H1 (cell line): ENCODE results near the gene RPS5. TPM values are rescaled to one million over a fixed set of nuclear protein-coding genes. Genes with fewer than 3 reads are reported as not detected.
A peak's percentile ranks its signal among the peaks of the same experiment; 100 is the strongest.

Experiments
- ASH2L ChIP-seq: fragments of 200-600, 300-600 bp; sonication (generic); IDR thresholded peaks from one replicate; pipeline ENCODE4 v1.7.1; 2017; ENCODE audit warnings: low read length
- FOSL1 ChIP-seq: IDR thresholded peaks from 2 replicates; pipeline ENCODE4 v1.6.1; 2011; ENCODE audit warnings: mild to moderate bottlenecking, low read depth, low read length, moderate library complexity; ENCODE audit not compliant: insufficient read depth
- GTF2F1 ChIP-seq: IDR thresholded peaks from 2 replicates; pipeline ENCODE4 v1.6.1; 2012; ENCODE audit warnings: low read depth, low read length, improper control_type of control experiment, borderline replicate concordance
- POLR2A ChIP-seq, 2 experiments: IDR thresholded peaks; 1 replicate in 1 of 2; 2 replicates in 1 of 2; pipeline ENCODE4 v1.6.1; 2011; ENCODE audit warnings: low read depth in 2 of 2, low read length in 2 of 2, mild to moderate bottlenecking in 2 of 2; ENCODE audit errors: control extremely low read depth in 1 of 2
- RNF2 ChIP-seq: fragments of 200-900, 300-1000 bp; sonication (generic); IDR thresholded peaks from 2 replicates; pipeline ENCODE4 v1.7.1; 2016; ENCODE audit warnings: borderline replicate concordance, low read depth, mild to moderate bottlenecking, antibody characterized with exemption, low read length; ENCODE audit not compliant: poor library complexity, severe bottlenecking; ENCODE audit errors: missing control alignments
- SIN3A ChIP-seq, 2 experiments: IDR thresholded peaks in 1 of 2; conservative IDR thresholded peaks in 1 of 2; 2 replicates each; pipeline ENCODE4 v1.6.1; 2011 to 2012; ENCODE audit warnings: low read length in 2 of 2, improper control_type of control experiment in 1 of 2, low read depth in 1 of 2, mild to moderate bottlenecking in 1 of 2
- SUZ12 ChIP-seq: fragments of 200-600 bp; sonication (generic); IDR thresholded peaks from 2 replicates; pipeline ENCODE4 v1.6.1; 2012; ENCODE audit warnings: mild to moderate bottlenecking, inconsistent platforms, low read length, moderate library complexity, mixed read lengths
- TAF1 ChIP-seq: IDR thresholded peaks from 2 replicates; pipeline ENCODE4 v1.6.1; 2011; ENCODE audit warnings: mild to moderate bottlenecking, low read depth, low read length
- polyA plus RNA-seq, 7 experiments: library from polyadenylated mRNA; depleted of rRNA in 3 of 7; stranded (reverse) in 5 of 7; unstranded in 2 of 7; fragments of >200 nt in 5 of 7; fragments of 200-250 nt in 2 of 7; gene quantifications; 1 replicate in 5 of 7; 2 replicates in 1 of 7; 4 replicates in 1 of 7; pipeline versions ENCODE4 v1.2.1 to v1.2.3, GENCODE V29; 2011 to 2013; ENCODE audit warnings: missing spikeins in 2 of 7, mixed read lengths in 2 of 7
- total RNA-seq: library from RNA; stranded (reverse); fragmentation: NEBNext Ultra II Directional; extraction: Animal tissue kit (Norgen Biotek cat#: 25700); gene quantifications from 2 replicates; pipeline ENCODE4 v1.2.1, GENCODE V29; 2021
- TF ChIP-seq, protein P1 (sequence below): fragments of 300-600 bp; sonication (generic); IDR thresholded peaks from 2 replicates; pipeline ENCODE4 v1.7.1; 2012; ENCODE audit warnings: low read length, moderate library complexity, mild to moderate bottlenecking, inconsistent platforms; ENCODE audit not compliant: insufficient replicate concordance

RPS5 gene
- total and polyA plus RNA-seq, 2 of the 8 experiments (the other 6 are each of a cell fraction or from before 2014, with no cell fraction given) = 1,557 to 5,731 TPM

DNA sequence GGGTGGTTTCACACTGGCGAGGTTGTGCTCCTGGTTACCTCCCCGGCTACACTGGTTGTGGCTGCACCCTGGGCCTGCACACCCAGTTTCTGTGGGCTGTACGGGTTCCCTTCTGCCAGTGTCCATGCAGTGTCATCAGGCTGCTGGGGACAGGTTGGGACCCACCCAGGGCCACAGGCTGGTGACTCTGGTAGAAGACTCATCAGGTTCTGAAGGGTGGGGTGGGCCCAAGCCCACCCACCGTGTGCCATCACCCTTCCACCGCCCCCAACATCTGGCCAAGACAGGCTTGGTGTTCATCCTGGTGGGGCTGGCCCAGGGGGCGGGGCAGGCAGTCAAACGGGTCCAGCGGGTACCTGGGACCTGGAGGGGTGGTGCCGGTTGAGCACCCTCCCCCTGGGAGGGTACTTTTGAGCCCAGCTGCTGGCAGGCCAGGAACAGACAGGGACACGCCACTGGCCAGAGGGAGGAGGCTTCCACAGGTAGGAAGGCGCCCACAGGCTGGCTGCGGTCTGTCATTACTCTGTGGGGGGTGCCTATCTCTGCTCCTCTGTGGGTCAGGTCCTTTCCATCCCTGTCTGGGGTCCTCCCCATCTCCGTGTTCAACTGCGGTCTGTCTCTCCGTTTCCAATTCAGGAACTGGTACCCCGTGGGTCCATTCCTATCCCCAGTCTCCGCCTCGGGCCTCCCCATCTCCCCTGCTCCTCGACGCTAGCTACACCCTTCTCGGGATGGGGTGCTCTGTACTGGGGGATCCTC, 8.3 kb downstream of the RPS5 start, which contains the start of gene RNF225 (continued):
- peak; percentile 24 to 84 for TF ChIP-seq POLR2A (IDR thresholded peaks at IDR 0.05; ENCODE audit: control extremely low read depth in 1 of 2, low read depth in 2 of 2, low read length in 2 of 2)
- no peak for TF ChIP-seq GTF2F1
- no peak for TF ChIP-seq FOSL1
- TF ChIP-seq ASH2L = peak; percentile 32
- 0 out of 4 replicates have a peak, but pooled peaks of 1 of the 2 experiments have one; percentile 45 for TF ChIP-seq SIN3A (conservative IDR thresholded peaks at IDR 0.05 in 1 of 2, IDR thresholded peaks at IDR 0.05 in 1 of 2; ENCODE audit: low read depth in 1 of 2, low read length in 2 of 2)
- TF ChIP-seq, protein P1, sequence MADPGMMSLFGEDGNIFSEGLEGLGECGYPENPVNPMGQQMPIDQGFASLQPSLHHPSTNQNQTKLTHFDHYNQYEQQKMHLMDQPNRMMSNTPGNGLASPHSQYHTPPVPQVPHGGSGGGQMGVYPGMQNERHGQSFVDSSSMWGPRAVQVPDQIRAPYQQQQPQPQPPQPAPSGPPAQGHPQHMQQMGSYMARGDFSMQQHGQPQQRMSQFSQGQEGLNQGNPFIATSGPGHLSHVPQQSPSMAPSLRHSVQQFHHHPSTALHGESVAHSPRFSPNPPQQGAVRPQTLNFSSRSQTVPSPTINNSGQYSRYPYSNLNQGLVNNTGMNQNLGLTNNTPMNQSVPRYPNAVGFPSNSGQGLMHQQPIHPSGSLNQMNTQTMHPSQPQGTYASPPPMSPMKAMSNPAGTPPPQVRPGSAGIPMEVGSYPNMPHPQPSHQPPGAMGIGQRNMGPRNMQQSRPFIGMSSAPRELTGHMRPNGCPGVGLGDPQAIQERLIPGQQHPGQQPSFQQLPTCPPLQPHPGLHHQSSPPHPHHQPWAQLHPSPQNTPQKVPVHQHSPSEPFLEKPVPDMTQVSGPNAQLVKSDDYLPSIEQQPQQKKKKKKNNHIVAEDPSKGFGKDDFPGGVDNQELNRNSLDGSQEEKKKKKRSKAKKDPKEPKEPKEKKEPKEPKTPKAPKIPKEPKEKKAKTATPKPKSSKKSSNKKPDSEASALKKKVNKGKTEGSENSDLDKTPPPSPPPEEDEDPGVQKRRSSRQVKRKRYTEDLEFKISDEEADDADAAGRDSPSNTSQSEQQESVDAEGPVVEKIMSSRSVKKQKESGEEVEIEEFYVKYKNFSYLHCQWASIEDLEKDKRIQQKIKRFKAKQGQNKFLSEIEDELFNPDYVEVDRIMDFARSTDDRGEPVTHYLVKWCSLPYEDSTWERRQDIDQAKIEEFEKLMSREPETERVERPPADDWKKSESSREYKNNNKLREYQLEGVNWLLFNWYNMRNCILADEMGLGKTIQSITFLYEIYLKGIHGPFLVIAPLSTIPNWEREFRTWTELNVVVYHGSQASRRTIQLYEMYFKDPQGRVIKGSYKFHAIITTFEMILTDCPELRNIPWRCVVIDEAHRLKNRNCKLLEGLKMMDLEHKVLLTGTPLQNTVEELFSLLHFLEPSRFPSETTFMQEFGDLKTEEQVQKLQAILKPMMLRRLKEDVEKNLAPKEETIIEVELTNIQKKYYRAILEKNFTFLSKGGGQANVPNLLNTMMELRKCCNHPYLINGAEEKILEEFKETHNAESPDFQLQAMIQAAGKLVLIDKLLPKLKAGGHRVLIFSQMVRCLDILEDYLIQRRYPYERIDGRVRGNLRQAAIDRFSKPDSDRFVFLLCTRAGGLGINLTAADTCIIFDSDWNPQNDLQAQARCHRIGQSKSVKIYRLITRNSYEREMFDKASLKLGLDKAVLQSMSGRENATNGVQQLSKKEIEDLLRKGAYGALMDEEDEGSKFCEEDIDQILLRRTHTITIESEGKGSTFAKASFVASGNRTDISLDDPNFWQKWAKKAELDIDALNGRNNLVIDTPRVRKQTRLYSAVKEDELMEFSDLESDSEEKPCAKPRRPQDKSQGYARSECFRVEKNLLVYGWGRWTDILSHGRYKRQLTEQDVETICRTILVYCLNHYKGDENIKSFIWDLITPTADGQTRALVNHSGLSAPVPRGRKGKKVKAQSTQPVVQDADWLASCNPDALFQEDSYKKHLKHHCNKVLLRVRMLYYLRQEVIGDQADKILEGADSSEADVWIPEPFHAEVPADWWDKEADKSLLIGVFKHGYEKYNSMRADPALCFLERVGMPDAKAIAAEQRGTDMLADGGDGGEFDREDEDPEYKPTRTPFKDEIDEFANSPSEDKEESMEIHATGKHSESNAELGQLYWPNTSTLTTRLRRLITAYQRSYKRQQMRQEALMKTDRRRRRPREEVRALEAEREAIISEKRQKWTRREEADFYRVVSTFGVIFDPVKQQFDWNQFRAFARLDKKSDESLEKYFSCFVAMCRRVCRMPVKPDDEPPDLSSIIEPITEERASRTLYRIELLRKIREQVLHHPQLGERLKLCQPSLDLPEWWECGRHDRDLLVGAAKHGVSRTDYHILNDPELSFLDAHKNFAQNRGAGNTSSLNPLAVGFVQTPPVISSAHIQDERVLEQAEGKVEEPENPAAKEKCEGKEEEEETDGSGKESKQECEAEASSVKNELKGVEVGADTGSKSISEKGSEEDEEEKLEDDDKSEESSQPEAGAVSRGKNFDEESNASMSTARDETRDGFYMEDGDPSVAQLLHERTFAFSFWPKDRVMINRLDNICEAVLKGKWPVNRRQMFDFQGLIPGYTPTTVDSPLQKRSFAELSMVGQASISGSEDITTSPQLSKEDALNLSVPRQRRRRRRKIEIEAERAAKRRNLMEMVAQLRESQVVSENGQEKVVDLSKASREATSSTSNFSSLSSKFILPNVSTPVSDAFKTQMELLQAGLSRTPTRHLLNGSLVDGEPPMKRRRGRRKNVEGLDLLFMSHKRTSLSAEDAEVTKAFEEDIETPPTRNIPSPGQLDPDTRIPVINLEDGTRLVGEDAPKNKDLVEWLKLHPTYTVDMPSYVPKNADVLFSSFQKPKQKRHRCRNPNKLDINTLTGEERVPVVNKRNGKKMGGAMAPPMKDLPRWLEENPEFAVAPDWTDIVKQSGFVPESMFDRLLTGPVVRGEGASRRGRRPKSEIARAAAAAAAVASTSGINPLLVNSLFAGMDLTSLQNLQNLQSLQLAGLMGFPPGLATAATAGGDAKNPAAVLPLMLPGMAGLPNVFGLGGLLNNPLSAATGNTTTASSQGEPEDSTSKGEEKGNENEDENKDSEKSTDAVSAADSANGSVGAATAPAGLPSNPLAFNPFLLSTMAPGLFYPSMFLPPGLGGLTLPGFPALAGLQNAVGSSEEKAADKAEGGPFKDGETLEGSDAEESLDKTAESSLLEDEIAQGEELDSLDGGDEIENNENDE = no peak
- no peak for TF ChIP-seq RNF2
- no peak for TF ChIP-seq TAF1
- 0 out of 2 replicates have a peak, but pooled peaks have one; percentile 23 for TF ChIP-seq SUZ12
